HG02938 (cell line): ENCODE data around the gene TSSK1B.
"Not testable (repeated sequence)": the region's sequence is repeated elsewhere in the genome, so short reads cannot be mapped to it uniquely, and the experiment has no call there.

Source experiments
- ATAC-seq: cut with Tn5 transposase; IDR thresholded peaks from one replicate; pipeline ENCODE4 v1.9.1; 2021; ENCODE audit warnings: mild to moderate bottlenecking, moderate library complexity; ENCODE audit not compliant: unreplicated experiment

The TSSK1B gene

GRCh38 chr5:113434889-113435288, at the start of gene TSSK1B:
Gene TSSK1B, minus strand, starts transcription at chr5:113434989. Its CDS starts 150 bp downstream, at chr5:113434839.
- ATAC-seq = no peak

GRCh38 chr5:113480243-113480642, 45.5 kb upstream of the TSSK1B start:
- no peak for ATAC-seq

GRCh38 chr5:113478691-113479090, 43.9 kb upstream of the TSSK1B start:
- ATAC-seq = no peak

GRCh38 chr5:113474100-113474728, 39.4 kb upstream of the TSSK1B start:
- no peak for ATAC-seq

- no peak for ATAC-seq
Observed at GRCh38 chr5:113463032-113463431, 28.2 kb upstream of the TSSK1B start.

- not testable (repeated sequence) for ATAC-seq
Observed at GRCh38 chr5:113457106-113457505, 22.3 kb upstream of the TSSK1B start.

GRCh38 chr5:113452941-113453340, 18.2 kb upstream of the TSSK1B start:
- ATAC-seq = no peak

GRCh38 chr5:113451797-113452196, 17.0 kb upstream of the TSSK1B start:
- ATAC-seq = no peak

GRCh38 chr5:113450929-113451328, 16.1 kb upstream of the TSSK1B start:
- no peak for ATAC-seq

- ATAC-seq = no peak
Observed at GRCh38 chr5:113450462-113450861, 15.7 kb upstream of the TSSK1B start.

- no peak for ATAC-seq
Observed at GRCh38 chr5:113448252-113448651, 13.5 kb upstream of the TSSK1B start.

- ATAC-seq = no peak
Observed at GRCh38 chr5:113447498-113448050, 12.8 kb upstream of the TSSK1B start.

GRCh38 chr5:113446358-113446927, 11.7 kb upstream of the TSSK1B start:
- ATAC-seq = no peak

GRCh38 chr5:113437111-113437510, 2.3 kb upstream of the TSSK1B start:
- no peak for ATAC-seq

- ATAC-seq = no peak
Observed at GRCh38 chr5:113435575-113435974, 786 bp upstream of the TSSK1B start.

GRCh38 chr5:113433862-113434612, 752 bp downstream of the TSSK1B start:
- no peak for ATAC-seq

- no peak for ATAC-seq
Observed at GRCh38 chr5:113433071-113433470, 1.7 kb downstream of the TSSK1B start.

- ATAC-seq = no peak
Observed at GRCh38 chr5:113427871-113428574, 6.8 kb downstream of the TSSK1B start.

- ATAC-seq = no peak
Observed at GRCh38 chr5:113425909-113426308, 8.9 kb downstream of the TSSK1B start.

- no peak for ATAC-seq
Observed at GRCh38 chr5:113421693-113422092, 13.1 kb downstream of the TSSK1B start.

- ATAC-seq = no peak
Observed at GRCh38 chr5:113405530-113405929, 29.3 kb downstream of the TSSK1B start.
